NCI-H748 treated with DMSO at 0.1 percent for 48 hours (cell line): ENCODE results near the gene NUTM2A.
"Not testable (repeated sequence)": the region's sequence is repeated elsewhere in the genome, so short reads cannot be mapped to it uniquely, and the experiment has no call there.

Experiments used
- DNase-seq: peaks from one replicate; lab custom pipeline; 2025; lab: John Stamatoyannopoulos, UW

The NUTM2A gene, protein sequence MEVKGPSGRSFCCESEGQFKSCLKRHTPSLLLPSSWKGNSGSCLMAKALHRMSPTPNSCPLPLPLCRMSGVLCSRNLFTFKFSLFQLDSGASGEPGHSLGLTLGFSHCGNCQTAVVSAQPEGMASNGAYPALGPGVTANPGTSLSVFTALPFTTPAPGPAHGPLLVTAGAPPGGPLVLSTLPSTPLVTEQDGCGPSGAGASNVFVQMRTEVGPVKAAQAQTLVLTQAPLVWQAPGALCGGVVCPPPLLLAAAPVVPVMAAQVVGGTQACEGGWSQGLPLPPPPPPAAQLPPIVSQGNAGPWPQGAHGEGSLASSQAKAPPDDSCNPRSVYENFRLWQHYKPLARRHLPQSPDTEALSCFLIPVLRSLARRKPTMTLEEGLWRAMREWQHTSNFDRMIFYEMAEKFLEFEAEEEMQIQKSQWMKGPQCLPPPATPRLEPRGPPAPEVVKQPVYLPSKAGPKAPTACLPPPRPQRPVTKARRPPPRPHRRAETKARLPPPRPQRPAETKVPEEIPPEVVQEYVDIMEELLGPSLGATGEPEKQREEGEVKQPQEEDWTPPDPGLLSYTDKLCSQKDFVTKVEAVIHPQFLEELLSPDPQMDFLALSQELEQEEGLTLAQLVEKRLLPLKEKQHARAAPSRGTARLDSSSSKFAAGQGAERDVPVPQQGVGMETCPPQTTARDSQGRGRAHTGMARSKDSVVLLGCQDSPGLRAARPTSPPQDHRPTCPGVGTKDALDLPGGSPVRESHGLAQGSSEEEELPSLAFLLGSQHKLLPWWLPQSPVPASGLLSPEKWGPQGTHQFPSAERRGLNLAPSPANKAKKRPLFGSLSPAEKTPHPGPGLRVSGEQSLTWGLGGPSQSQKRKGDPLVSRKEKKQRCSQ

DNA sequence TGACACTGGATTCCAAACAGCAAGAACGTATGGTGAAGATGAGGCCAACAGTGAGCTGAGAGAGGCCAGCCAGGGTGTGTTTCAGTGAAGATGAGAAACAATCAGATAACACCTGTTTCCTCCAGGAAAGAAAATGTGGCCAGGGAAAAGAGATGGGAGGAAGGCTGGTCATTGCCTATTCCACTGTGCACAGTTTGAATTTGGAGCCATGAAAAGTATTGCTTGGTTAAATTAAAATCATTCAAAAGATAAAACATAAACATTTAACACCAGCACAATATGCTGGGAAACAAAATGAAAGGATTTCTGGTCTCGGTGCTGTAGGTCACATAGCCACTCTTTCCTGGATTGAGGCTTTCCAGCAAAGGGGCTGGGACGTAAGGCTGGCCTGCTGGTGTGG, at the start of gene NUTM2A:
Gene NUTM2A (plus strand): TSS at position 301 of the 400 bp plus-strand sequence. CDS start 383 bp downstream, outside the sequence.
- not testable (repeated sequence) for DNase-seq

DNA sequence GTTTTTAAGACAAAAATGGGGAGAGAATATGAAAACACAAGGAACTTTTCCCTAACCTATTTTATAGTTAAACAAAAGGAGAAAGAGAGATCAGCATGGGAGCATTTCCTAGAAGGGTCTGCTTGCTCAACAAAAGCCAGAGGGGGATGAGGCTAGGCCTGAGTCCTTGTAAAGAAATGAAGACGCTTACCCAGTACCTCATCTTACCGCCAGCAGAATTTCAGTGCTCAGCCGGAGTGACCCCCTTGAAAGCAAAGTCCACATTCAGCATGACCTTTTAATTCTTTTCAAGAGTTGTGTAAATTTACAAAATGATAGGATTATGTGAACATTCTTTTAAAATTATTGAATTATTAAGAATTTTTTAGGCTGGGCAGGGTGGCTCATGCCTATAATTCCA, 47.7 kb upstream of the NUTM2A start:
- DNase-seq = not testable (repeated sequence)

DNA sequence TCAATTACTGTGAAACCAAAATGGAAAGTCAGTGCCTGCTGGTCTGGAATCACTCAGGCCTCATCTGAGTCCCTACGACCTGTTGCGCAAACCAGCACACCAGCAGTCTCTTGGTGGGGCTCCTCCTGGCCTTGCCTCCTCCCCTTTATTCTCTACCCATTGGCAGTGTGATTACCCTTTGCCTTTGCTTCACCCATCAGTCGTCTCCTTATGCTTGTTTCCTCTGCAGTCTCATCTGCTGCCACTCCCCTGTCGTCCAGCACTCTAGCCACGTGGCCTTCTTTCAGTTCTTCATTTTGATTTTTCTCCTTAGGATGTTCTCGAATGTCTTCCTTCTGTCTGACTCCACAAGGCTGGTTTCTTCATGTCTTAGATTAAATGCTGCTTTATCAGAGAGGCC, 40.8 kb upstream of the NUTM2A start:
- DNase-seq = not testable (repeated sequence)

DNA sequence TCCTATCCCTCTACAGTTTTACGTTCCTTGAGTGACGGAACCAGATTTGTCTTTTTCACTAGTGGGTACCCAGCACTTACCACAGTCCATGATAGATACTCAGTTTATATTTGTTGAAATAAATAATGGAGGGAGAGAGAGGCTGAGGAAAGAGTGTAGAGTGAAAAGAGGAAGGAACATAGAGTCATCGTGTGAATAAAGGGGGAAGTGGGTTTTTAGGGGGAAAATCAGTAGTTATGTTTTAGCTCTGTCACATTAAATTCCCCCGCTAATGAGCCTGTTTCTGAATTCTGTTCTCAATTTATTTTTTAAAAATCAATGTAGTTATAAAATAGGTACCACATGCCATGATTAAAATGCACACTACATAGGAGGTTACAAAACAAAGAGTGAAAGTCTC, 39.2 kb upstream of the NUTM2A start:
- DNase-seq = not testable (repeated sequence)

DNA sequence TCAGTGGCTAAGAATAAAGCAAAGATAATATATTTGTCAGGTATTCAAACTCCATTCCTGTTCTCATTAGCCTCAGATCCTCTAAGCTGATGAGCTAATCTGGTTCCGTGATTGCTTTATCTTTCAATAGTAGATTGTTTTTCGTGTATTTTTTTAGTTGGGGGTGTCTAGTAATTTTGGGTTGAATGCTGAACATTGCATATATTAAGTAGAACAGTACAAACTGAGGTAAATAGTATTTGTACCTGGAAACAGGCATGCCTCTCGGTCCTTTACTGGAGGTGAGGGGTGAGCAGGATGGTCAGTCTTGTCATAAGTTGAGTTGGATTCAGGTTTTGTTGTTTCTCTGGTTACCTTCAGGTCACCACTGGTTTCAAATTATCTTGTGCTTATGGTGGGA, 37.7 kb upstream of the NUTM2A start:
- not testable (repeated sequence) for DNase-seq

DNA sequence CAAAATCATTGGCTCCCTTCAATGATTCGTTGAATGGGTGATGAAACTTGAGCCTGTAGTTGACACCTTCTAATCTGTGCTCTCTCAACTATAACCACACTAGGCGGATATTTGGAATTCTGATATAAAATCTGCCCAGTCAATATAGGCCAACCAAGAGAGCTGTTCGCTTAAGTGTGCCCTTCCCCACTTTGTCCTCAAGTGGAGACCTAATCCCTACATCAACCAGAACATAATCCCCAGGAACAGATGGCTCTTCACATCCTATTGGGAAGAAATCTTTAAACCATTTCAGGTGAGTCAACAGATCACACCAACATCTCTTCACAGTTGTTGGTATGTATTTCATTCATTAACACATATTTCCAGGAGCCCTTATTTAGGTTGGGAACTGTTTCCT, 33.4 kb upstream of the NUTM2A start:
- not testable (repeated sequence) for DNase-seq

DNA sequence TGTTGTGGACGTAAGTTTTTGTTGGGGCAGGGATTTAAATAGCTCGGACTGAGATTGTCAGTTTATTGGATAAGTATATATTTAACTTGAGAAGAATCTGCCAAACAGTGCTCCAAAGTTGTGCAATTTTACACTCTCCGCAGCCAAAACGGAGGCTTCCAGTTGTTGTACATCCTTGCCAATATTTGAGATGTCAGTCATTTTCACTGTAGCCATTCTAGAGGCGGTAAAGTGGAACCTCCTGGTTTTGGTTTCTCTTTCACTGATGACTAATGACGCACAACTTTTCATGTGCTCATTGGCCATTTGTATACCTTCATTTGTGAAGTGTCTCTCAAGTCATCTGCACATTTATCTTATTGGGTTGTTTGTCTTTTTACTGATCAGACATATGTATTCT, 24.3 kb upstream of the NUTM2A start:
- not testable (repeated sequence) for DNase-seq

DNA sequence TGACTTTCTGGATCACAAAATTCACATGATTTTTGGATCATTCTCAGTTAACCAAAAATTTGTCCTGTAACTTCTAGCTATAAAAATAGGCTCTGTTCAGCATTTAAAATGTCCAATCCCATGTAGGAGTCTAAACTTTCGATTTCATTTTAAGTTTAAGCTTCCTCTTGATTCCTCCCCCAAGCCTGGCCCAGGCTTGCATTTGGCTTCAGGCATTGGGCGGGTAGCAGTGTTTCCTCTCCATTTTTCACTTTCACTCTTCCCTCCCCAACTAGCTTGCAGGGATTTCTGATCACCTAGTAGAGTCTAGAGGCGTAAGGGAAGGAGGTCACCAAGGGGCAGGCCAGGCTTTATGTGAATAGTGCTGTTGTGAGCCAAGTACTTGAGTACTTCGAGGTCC, 20.4 kb upstream of the NUTM2A start:
- DNase-seq = not testable (repeated sequence)

DNA sequence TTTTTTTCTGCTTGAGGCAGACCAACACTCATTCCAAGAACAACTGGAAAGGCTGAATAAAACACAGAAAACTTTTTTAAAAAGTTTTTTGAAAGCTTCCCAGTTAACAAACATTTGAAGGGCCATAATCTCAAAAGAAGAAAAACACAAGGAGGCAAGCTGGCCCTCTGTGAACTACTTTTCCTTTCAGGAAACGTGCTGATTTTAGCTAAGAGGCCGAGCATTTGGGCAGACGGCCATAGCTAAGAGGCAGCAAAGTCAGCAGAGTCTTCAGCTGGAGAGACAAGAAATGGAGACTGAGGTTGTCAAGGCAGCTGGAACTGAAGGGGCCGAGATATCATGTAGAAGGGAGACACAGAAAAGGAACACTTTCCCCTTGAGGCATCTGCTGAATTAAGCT, 18.3 kb upstream of the NUTM2A start:
- not testable (repeated sequence) for DNase-seq

DNA sequence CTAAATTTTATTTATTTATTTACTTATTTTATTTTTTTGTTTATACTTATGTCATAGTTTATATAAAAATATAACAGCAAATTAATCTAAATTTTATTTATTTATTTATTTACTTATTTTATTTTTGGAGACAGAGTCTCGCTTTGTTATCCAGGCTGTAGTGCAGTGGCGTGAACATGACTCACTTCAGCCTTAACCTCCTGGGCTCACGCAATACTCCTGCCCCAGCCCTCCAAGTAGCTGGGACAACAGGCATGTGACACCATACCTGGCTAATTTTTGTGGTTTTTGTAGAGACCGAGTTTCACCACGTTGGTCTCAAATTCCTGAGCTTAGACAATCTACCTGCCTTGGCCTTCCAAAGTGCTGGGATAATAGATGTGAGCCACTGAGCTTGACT, 14.9 kb upstream of the NUTM2A start:
- DNase-seq = not testable (repeated sequence)

DNA sequence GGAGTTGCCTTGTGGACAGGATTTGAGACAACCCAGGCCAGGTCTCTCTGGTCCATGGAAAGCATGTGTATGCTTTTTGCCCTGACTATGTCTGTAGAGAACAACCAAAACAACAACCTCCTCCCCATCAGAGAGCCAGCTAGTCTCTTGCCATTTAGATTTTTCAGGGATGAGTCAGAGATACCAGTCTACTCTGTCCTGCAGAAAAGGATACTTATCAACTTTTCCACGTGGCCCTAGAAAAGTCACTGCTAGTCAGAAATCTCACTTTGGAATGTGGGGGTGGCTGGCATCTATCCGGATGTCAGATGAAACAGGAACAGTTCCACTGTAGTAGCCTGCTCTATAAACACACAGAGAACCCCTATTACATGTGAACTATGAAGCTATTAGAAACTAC, 13.4 kb upstream of the NUTM2A start:
- DNase-seq = not testable (repeated sequence)

DNA sequence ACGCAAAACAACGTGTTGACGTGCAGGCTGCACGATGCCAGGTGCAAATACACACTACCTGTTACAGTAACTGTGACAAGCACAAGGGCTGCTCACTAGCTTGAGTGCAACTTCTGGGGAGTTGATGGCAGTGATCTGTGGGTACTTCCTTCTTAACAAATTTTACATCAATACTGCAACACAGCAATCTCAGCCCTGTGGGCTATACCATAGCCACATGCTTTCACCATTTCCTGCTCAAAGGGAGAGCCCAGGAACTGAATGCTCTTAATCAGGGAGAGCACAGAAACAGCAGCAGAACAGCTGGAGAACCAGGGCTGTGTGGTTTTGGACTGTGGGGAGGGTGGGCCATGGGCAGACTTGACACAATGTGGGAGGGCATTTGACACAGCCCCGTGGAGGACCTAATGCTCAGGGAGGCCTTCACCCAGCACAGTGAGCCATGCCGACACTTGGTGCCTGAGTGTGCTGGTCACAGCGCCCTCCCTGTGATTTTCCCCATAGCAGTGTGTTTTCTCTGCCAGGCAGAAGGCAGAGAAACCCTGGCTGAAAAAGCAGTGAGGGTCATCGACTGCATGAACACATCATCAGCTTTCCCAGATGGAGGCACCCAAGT, 12.0 kb upstream of the NUTM2A start:
- DNase-seq = not testable (repeated sequence)

DNA sequence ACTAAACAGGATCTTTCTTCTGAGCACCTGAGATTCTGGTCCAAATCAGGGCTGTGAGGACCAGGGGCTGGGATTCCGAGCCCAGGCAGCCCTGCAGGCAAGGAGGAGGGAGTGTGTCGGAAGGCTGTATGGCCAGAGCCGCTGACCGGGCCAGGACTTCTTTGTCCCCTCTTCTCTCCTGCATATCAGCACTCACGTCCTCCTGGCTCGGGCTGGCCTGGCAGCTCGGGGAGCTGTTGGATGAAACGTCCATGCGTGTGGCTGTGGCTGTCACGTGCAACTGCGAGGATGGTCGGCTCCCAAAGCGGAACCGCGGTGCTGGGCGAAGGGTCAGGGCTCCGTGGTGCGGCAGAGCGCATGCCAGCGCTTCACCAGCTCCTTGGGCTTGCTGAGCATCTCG, 11.4 kb upstream of the NUTM2A start:
- DNase-seq = not testable (repeated sequence)

DNA sequence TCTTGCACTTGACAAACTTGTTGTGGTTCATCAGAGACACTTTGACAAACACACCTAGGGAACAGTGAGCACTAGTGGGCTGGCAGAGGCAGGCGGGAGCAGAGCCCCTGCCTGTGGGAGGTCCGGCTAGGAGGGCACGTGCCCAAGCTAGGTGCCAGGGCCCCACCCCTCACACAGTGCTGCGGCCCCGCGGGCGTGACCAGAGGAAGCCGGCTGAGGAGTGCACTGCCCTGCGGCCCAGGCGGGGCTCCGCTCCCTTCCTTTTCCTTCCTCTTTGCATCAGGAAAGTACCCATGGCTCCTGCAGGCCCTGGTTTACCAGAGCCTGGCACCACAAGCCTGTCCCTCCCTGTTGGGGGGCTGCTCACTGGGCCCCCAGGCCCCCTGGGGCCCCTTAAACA, 9.1 kb upstream of the NUTM2A start:
- DNase-seq = not testable (repeated sequence)

DNA sequence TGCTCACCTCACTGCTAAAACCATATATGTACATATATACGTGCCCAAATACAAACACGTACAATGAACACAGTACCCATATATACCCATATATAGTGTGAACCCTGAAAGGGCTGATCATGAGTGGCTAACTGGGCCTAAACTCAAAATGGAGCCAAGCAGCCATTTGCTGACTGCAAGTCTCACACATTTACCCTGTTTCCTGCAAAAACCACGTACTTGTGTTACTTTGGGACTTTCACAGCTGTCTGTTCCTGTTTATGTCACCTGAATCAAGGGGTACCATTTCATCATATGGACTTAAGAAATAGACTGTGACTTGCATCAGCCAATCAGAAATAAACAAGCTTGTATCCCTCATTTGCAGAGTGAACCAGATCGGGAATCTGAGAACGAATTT, 5.9 kb upstream of the NUTM2A start:
- not testable (repeated sequence) for DNase-seq

DNA sequence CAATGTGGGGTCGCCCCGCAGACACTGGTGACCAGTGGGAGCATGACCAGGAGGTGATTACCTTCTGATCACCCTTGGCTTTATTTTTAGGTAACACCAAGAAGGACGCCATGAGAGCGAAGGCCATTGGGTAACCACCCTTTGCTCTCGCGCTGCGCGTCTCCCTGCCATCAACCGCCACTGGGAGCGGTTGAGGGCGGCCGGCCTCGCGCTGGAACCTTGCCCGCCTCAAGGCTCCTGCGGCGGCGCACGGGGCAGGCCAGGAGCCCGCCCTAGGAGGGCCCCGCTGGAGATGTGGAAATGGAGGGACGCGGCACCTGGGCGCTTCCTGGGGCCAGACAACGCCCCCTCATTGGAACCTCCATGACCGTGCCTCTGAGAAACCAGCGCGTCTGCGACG, 2.5 kb upstream of the NUTM2A start:
- DNase-seq = not testable (repeated sequence)

DNA sequence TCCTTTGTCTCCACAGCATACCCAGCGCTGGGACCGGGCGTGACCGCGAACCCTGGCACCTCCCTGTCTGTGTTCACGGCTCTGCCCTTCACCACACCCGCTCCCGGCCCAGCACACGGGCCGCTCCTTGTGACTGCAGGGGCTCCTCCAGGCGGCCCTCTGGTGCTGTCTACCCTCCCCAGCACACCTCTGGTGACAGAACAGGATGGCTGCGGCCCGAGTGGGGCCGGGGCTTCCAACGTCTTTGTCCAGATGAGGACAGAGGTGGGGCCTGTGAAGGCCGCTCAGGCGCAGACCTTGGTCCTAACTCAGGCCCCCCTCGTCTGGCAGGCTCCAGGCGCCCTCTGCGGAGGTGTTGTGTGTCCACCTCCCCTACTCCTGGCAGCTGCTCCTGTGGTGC, 3.0 kb downstream of the NUTM2A start:
- not testable (repeated sequence) for DNase-seq

DNA sequence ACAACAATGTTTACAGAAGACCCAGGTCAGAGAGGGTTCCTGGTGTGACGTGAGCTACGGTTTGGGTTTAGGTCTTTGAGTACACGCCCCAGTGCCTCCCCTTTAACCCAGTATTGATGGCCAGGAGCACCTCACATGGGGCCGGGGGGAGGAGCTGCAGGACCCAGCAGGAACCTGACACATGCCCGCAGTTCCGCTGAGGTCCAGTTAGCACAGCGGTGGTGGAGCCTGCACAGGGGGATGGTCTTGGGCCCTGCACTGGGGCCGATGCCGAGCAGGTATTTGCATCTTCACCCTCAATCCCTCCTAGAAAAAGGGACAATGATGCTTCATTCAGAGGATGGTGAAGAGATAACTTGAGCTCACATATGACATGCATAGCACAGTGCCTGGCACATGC, 4.0 kb downstream of the NUTM2A start:
- DNase-seq = not testable (repeated sequence)

DNA sequence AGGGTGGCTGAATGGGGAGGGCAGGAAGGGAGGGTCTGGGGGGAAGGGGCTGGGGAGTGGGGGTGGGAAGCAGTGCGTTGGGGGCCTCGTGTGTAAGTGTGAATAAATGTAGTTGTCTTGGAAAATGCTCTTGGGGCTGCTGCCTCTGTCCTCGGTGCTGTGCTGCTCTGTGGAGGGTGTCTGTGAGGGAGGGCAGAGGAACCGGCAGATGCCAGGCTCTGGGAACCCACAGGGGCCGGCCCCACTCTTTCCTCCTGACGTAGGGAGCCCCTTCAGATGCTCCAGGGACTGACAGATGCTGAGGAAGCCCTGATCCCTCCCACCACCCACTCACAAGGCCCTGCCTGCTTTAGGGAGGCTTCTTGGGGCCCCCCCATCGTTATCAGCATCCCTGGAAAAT, 9.6 kb downstream of the NUTM2A start:
- not testable (repeated sequence) for DNase-seq

DNA sequence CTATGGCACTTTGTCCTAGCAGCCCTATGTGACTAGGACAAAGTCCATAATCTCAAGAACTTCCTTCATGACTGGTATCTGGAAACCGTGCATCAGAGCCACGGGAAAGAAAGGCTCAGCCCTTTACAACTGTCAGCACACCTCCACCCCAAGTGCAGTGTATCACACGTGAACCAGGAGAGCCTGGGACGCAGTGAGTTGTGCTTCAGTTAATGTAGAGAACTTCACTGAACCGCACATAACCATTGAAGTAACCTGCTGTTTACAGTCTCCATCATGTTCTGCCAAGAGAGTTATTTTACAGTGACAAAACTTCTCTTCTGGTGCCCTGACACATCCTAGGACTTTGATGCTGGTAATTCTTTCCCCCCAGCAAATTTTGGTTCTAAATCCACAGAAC, 12.0 kb downstream of the NUTM2A start:
- DNase-seq = not testable (repeated sequence)

DNA sequence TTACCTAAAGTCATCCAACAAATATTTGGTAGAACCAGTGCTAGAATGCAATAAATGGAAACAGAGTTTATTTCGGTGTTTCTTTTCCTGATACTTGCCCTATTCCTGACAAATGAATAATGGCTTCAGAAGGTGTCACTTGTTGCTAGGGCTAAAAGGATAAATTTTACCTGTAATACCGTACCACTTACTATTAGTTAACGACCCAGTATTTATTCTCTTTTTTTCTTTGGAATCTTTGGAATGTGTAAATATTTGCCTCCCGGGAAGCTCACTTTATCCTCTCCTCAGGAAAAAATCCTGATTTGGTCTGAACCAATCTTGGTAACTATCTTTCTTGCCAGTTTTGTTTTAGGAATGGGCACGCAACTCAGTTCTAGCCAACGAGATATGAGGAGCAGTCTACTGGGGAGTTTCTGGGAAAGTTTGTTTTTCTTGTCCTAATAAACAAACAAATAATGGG, 14.1 kb downstream of the NUTM2A start:
- DNase-seq = not testable (repeated sequence)

DNA sequence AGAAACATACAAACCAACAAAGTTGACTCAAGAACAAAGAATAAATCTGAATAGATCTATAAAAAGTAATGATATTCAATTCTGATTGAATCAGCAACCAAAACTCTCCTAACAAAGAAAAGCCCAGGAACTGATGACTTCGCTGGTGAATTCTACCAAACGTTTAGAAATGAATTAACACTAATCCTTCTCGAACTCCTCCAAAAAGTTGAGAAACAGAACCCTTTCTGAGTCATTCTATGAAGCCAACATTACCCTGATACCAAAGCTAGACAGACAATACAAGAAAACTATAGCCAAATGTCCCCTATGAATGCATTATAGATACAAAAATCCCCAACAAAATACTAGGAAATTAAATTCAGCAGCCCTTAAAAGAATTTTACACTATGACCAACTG, 16.9 kb downstream of the NUTM2A start:
- not testable (repeated sequence) for DNase-seq
